HG03460 (cell line): Measurements from ENCODE around the gene UBQLN3.

ENCODE experiments used
- ATAC-seq: cut with Tn5 transposase; IDR thresholded peaks from one replicate; pipeline ENCODE4 v1.9.1; 2021; ENCODE audit not compliant: unreplicated experiment

The UBQLN3 gene

DNA sequence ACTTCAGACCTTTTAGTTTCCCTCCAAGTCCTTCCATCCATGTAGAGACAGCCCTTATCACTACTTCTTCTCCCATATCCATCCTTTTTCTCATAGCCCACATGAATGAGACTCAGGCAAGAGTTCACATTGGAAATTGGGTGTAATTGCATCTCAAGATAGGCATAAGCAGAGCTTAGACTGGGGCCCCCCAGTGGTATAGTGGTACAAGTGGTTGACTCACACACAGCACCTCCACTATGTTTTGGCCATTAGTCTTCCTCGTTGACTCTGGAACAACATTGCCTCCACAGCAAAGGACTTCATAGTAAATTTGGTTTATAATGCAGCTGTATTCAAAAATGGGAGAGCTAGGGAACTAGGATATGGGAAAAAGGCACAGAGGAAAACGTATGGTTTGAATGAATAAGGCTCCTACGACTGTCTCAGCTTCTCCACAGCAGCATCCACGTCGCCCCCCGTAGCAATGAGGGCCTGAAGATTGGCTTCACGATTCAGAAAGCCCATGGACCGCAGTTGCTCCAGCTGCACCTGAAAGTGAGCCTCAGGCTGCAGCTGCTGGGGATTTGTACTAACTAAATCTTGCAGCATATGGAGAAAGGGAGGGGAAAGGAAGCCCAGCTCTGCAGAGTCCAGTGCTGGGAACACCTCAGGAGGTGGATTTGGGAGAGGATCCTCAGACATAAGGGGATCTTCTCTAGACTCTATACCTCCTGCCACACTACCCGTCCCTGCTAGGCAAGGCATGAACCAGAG, 2.4 kb downstream of the UBQLN3 start:
- no peak for ATAC-seq

DNA sequence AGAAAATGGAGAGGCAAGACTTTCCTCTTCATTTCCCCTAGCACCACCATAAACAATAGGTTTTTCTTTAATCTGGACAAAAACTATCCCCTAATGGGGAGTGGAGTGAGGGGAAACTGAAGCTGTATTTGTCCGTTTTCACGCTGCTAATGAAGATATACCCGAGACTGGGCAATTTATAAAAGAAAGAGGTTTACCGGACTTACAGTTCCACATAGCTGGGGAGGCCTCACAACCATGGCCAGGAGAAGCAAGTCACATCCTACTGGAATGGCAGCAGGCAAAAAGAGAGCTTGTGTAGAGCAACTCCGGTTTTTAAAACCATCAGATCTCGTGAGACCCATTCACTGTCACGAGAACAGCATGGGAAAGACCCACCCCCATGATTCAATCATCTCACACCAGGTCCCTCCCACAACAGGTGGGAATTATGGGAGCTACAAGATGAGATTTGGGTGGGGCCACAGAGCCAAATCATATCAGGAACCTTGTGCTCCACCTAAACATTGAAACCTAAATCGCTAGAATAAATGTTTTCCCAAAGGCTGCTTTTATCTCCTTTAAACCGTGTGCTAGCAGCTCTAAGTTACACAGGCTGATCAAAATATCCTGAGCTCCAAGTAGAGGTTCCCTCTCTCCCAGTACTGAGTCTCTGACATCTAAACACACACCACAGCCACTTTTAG, 4.3 kb downstream of the UBQLN3 start:
- ATAC-seq: no peak

DNA sequence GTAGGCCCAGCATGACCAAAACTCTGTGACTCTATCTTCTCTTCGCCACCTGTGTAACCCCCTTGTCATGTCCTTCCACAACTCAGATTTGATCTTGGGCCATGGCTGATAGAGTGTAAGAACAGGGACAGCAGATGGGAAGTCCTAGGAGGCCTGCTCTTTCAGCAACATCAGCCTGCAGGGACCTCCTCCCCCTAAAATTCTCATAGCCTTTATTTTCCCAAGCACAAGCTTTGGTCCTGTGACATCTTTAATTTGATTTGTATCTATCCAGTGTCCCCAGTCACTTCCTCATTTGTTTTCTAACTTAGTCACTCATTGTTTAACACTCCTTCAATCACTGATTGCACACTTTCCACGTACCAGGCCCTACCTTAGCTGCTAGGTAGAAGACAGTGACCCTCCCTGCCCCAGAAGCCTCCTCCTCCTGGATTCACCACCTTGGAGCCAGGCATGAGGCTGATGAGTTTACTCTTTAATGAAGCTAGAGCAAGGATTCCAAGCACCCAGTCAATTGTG, 5.3 kb downstream of the UBQLN3 start:
- ATAC-seq: no peak

DNA sequence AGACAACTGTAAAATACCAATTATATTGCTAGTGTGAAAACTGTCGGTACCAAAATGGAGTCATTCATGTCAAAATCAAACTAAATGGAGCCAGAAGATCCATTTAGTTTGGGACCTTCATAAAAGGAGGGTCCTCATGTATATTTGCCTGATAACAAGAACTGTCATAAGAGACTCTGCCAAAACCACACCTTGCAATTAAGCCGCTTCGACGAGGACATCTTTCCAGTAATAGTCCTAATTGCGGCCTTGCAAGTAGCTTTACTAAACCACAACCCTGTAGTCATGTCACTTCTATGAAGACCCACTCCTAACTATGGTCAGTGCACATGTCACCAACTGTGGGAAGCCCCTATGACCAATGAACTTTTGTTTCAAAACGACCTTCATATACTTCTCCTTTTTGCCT, 9.4 kb downstream of the UBQLN3 start:
- ATAC-seq: no peak

DNA sequence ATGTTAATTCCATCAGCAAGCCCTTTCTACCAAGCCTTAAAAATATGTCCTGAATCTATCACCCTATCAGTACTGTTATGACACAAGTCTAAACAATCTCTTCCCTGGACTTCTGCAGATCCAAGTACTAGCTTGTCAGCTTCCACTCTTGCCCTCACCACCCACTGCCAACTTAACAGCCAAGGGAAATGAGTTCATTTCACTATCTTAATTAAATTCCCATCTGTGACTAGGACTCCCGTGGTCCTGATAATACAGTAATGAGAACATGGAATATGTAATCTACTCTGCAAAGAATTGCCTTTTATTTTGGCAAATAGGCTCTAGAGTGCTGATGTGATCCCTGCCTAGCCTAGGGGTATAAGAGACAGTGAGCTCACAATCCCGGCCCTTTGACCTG, 10.1 kb downstream of the UBQLN3 start:
- no peak for ATAC-seq

DNA sequence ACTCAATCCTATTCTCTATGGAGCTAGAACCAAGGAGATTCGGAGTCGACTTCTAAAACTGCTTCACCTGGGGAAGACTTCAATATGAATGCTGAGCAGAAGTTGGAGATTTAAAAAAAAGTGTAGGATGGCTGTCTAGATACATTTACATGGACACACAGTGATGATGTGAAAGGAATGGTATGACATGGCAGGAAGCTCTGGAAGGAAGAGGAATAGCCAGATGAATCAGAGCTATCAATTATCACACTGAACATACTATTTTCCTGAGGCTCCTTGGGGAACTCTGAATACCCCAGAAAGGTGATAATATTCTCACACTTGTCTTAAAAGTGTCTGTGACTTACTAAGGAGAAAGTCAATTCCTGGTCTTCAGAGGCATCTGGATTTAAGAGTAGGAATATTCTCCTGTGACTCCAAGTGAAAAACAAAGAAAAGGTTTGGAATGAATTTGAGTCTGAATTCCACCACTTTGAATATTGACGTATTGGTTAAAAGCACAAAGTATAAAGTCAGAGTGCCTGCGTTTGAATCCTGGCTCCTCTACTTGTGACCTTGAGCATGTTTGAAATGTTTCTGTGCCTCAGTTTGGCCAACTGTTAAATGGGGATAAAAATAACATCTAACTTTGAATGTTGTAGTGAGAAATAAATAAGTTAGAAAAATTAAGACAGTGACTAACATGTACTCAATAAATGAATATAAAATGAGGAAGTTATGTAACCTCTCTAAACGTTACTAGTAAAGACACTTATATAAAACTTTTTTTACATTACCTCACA, 20.0 kb downstream of the UBQLN3 start:
- no peak for ATAC-seq

DNA sequence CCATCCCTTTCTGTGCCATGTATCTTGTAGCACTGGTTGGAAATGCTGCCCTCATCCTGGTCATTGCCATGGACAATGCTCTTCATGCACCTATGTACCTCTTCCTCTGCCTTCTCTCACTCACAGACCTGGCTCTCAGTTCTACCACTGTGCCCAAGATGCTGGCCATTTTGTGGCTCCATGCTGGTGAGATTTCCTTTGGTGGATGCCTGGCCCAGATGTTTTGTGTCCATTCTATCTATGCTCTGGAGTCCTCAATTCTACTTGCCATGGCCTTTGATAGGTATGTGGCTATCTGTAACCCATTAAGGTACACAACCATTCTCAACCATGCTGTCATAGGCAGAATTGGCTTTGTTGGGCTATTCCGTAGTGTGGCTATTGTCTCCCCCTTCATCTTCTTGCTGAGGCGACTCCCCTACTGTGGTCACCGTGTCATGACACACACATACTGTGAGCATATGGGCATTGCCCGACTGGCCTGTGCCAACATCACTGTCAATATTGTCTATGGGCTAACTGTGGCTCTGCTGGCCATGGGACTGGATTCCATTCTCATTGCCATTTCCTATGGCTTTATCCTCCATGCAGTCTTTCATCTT, 20.9 kb downstream of the UBQLN3 start:
- ATAC-seq: no peak

DNA sequence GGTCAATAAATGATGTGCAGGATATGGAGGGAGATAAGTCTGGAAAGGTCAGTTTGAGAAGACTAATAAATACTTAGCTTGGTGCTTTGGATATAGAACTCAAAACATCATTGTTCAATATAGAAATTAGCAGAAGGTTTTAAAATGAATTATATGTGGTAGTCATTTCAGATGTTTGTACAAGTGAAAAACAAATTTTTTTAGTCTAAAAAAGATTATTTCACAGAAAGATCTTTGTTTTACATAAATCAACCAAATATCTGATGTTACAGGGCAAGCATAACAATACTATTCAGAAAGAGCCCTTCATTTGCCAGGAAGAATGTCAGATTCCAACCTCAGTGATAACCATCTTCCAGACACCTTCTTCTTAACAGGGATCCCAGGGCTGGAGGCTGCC, 21.4 kb downstream of the UBQLN3 start, which contains the start of gene OR52D1:
TSS of gene OR52D1 (plus strand) at position 301 of the 400 bp plus-strand sequence. CDS start at position 323, 22 bp downstream.
- ATAC-seq: no peak

DNA sequence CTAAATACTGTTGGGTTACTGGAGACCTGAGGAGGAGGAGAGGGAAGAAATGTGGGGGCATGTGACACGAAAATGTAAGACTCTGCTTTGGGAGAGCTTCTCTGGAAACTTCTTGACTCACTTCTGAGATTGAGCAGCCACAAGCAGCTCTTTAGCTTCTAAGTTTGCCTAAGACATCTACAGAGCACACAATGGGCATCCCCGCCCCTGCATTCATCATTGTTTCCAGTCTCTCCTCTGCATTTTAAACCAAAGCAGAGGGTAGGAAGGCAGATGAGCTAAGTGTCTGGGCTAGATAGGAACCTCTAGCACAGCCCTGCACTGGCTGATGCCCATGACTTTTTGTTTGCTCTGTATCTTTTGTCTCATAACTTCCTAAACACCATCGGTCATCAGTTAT, 23.3 kb downstream of the UBQLN3 start:
- ATAC-seq: no peak

DNA sequence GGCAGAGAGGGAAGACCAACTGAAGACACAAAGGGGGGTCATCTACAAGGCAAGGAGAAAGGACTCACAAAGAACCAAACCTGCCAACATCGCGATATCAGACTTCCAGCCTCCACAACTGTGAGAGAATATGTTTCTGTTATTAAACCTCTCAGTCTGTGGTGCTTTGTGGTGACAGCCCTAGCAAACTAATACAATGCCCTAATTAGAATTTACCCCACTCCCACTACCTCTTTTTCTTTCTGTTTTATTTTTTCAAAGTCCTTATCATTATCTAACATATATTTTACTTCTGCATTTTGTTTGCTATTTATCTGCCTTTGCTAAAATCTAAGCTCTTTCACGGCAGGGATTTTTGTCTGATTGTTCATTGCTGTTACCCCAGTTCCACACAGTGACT, 23.8 kb downstream of the UBQLN3 start:
- no peak for ATAC-seq

DNA sequence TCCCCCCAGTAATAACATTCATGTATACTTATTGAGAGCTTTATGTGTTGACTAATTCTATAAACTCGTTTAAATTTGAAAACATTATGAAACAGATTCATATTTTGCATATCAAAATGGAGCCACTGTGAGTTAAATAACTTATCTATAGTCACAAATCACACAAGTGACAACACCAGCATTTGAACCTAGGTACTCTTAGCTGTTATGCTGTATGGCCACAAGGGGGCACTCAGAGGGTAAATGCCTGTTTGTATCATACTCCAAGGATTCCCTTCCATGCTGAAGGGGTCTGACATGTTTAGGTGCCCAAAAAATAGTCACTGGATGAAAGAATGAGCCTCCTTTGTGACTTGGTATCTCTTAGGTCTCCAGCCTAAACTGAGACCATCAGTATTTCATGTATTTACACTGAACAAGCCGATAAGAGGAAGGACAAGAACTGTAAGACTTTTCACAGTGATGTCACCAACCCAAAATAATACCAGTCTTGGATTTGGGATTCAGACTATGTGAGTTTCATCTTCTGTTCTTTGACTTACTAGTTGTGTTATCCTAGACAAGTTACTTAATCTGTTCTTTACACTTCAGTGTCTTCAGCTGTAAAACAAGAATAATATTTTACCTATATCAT, 33.5 kb downstream of the UBQLN3 start:
- ATAC-seq: peak; percentile 88

DNA sequence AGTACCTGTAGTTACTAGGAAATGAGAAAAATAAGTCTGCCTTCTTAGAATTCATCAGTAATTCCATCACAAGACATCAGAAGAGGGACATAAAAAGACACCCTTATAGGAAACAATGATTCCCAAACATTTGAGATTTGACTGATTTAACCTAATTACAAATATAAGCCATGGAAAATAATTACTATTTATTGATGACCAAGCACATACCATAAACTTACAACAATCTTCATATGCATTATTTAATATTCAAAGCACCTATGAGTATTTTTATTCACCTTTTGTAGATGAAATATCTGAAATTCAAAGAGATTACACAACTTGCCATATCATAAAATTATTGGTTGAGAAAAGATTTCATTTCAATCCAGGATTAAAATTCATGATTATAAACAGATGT, 35.8 kb downstream of the UBQLN3 start:
- no peak for ATAC-seq

DNA sequence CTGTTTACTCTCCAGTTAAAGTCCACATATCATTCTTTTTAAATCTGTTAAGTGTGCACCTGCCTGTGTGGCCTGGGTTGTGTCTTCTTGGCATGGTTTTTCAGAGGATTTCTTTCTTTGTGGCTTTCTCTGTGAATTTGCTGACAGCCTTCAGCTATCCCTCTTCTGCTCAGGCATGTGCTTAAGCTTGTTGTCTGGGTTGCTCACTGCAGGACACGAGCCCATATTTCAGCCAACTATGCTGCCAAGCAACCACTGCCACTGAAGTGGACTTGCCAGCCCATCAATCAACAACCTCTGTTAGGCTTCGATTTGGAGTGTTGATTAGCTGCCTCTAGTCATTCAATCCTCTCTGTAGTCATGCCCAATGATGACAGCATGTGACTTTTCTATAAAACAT, 42.2 kb downstream of the UBQLN3 start:
- no peak for ATAC-seq

DNA sequence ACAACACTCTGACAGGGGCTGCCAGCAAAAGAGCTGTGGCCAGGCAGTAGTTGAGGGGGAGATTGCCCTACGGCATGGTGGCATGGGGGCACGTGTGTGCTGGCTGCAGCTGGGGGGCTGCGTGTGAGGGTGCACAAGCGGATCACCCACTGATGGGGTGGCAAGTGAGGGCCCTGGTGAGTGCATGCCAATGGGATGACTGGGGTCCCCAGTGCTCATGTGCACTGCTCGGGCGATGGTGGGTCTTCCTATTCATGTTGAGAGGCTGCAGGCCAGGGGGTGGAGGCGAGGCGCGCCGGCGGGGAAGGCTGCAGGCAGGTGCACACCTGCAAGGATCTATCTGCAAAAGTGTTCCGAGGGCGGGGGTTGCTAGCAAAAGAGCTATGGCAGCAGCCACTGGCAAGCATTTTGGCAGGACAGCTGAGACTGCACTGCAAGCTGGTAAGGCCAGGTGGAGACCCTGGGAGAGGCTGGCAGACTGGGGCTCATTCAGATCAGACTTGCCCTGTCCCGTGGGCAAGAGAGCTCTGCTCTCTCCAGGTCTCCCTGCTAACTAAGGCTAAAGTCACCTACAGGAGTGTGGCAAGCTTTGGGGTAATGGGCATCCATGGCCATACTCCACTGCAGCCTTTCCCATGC, 48.7 kb downstream of the UBQLN3 start:
- ATAC-seq: no peak
